GM18511 (cell line): ENCODE measurements around the gene RARB.

ENCODE experiments used
- ATAC-seq: cut with Tn5 transposase; IDR thresholded peaks from one replicate; pipeline ENCODE4 v1.9.1; 2021; ENCODE audit warnings: mild to moderate bottlenecking, moderate library complexity; ENCODE audit not compliant: unreplicated experiment

Gene RARB

GRCh38 chr3:25427942-25428788 is at the start of gene RARB:
RARB (plus strand) TSS chr3:25428263; CDS start chr3:25428732, 469 bp downstream.
- ATAC-seq = peak; percentile 76

- ATAC-seq = no peak
These were observed 49.2 kb upstream of the RARB start for GRCh38 chr3:25378786-25379311.

GRCh38 chr3:25380222-25380739 is 47.8 kb upstream of the RARB start:
- no peak for ATAC-seq

GRCh38 chr3:25381083-25381482 is 47.0 kb upstream of the RARB start:
- no peak for ATAC-seq

- ATAC-seq = no peak
These were observed 43.6 kb upstream of the RARB start for GRCh38 chr3:25384471-25384870.

GRCh38 chr3:25385807-25386460 is 42.1 kb upstream of the RARB start:
- ATAC-seq = no peak

GRCh38 chr3:25386686-25387255 is 41.3 kb upstream of the RARB start:
- no peak for ATAC-seq

GRCh38 chr3:25390605-25391004 is 37.5 kb upstream of the RARB start:
- ATAC-seq = no peak

- no peak for ATAC-seq
These were observed 31.8 kb upstream of the RARB start for GRCh38 chr3:25396251-25396650.

GRCh38 chr3:25396686-25397085 is 31.4 kb upstream of the RARB start:
- ATAC-seq = peak; percentile 74

GRCh38 chr3:25397150-25397549 is 30.9 kb upstream of the RARB start:
- peak; percentile 44 for ATAC-seq

GRCh38 chr3:25400587-25400986 is 27.5 kb upstream of the RARB start:
- no peak for ATAC-seq

- ATAC-seq = no peak
These were observed 24.1 kb upstream of the RARB start for GRCh38 chr3:25403968-25404367.

- ATAC-seq = no peak
These were observed 23.5 kb upstream of the RARB start for GRCh38 chr3:25404569-25404968.

GRCh38 chr3:25405335-25405734 is 22.7 kb upstream of the RARB start:
- ATAC-seq = no peak

- ATAC-seq = no peak
These were observed 17.4 kb upstream of the RARB start for GRCh38 chr3:25410703-25411102.

- no peak for ATAC-seq
These were observed 15.8 kb upstream of the RARB start for GRCh38 chr3:25412269-25412668.

- ATAC-seq = no peak
These were observed 11.9 kb upstream of the RARB start for GRCh38 chr3:25416176-25416575.

GRCh38 chr3:25418596-25418995 is 9.5 kb upstream of the RARB start:
- ATAC-seq = no peak

- no peak for ATAC-seq
These were observed 8.8 kb upstream of the RARB start for GRCh38 chr3:25419251-25419650.

- no peak for ATAC-seq
These were observed 7.9 kb upstream of the RARB start for GRCh38 chr3:25420147-25420546.
